GM18505 (cell line): ENCODE data around the gene SNRNP200.

Source experiments
- ATAC-seq: cut with Tn5 transposase; IDR thresholded peaks from one replicate; pipeline ENCODE4 v1.9.1; 2021; ENCODE audit not compliant: unreplicated experiment
- POLR2A ChIP-seq: IDR thresholded peaks from 4 replicates; pipeline ENCODE4 v1.6.1; 2011; ENCODE audit warnings: borderline replicate concordance; ENCODE audit not compliant: insufficient read depth, insufficient read length; ENCODE audit errors: extremely low read depth

The SNRNP200 gene

GRCh38 chr2:96336104-96336775, 30.9 kb upstream of the SNRNP200 start:
- TF ChIP-seq POLR2A = no peak

GRCh38 chr2:96333708-96334107, 28.4 kb upstream of the SNRNP200 start:
- ATAC-seq = no peak
- no peak for TF ChIP-seq POLR2A

More at GRCh38 chr2:96336104-96336775, 30.9 kb upstream of the SNRNP200 start:
- no peak for ATAC-seq

GRCh38 chr2:96330407-96330806, 25.1 kb upstream of the SNRNP200 start:
- TF ChIP-seq POLR2A = no peak
- ATAC-seq = no peak

GRCh38 chr2:96329874-96330273, 24.5 kb upstream of the SNRNP200 start:
- no peak for TF ChIP-seq POLR2A

GRCh38 chr2:96329456-96329855, 24.1 kb upstream of the SNRNP200 start:
- no peak for TF ChIP-seq POLR2A
- ATAC-seq = no peak

More at GRCh38 chr2:96329874-96330273, 24.5 kb upstream of the SNRNP200 start:
- ATAC-seq = no peak

GRCh38 chr2:96326990-96327820, 21.9 kb upstream of the SNRNP200 start:
- TF ChIP-seq POLR2A = no peak
- ATAC-seq = no peak

- no peak for ATAC-seq
- no peak for TF ChIP-seq POLR2A
Measured at GRCh38 chr2:96326564-96326963, 21.2 kb upstream of the SNRNP200 start.

GRCh38 chr2:96325884-96326255, 20.5 kb upstream of the SNRNP200 start:
- no peak for ATAC-seq
- TF ChIP-seq POLR2A = peak; percentile 32

- TF ChIP-seq POLR2A = peak; percentile 57
- ATAC-seq = no peak
Measured at GRCh38 chr2:96325041-96325883, 19.9 kb upstream of the SNRNP200 start, which contains the start of gene ITPRIPL1. Gene ITPRIPL1, plus strand, starts transcription at chr2:96325317. Its CDS starts 523 bp downstream, at chr2:96325840.

GRCh38 chr2:96324721-96325040, 19.3 kb upstream of the SNRNP200 start:
- ATAC-seq = no peak

GRCh38 chr2:96323849-96324248, 18.5 kb upstream of the SNRNP200 start:
- no peak for TF ChIP-seq POLR2A
- ATAC-seq = no peak

More at GRCh38 chr2:96324721-96325040, 19.3 kb upstream of the SNRNP200 start:
- TF ChIP-seq POLR2A = no peak

- peak; percentile 14 for ATAC-seq
- no peak for TF ChIP-seq POLR2A
Measured at GRCh38 chr2:96320728-96321622, 15.6 kb upstream of the SNRNP200 start.
